Mesendoderm (in vitro differentiated cells): Measurements from ENCODE around the gene IFNLR1.

Experiments
- DNase-seq: peaks from one replicate; pipeline ENCODE4 v3.0.0; 2013
- H2AK5ac ChIP-seq: 2 replicates; pipeline ENCODE4 v1.6.1; 2013; ENCODE audit warnings: low read length, inconsistent platforms
- H2BK120ac ChIP-seq: 2 replicates; pipeline ENCODE4 v1.6.1; 2013; ENCODE audit warnings: low read depth, mild to moderate bottlenecking, low read length, moderate library complexity, mixed read lengths
- H2BK15ac ChIP-seq: replicated peaks from 2 replicates; pipeline ENCODE4 v1.6.1; 2013; ENCODE audit warnings: low read depth, mild to moderate bottlenecking, moderate library complexity
- H2BK5ac ChIP-seq: 2 replicates; pipeline ENCODE4 v1.6.1; 2013; ENCODE audit warnings: low read length, inconsistent platforms
- H3K18ac ChIP-seq: 2 replicates; pipeline ENCODE4 v1.6.1; 2013; ENCODE audit warnings: mild to moderate bottlenecking, low read length, mixed read lengths
- H3K23ac ChIP-seq: one replicate; pipeline ENCODE4 v1.6.1; 2013; ENCODE audit warnings: low read length
- H3K27ac ChIP-seq: 2 replicates; pipeline ENCODE4 v1.5.1; 2013; ENCODE audit warnings: low read depth, mild to moderate bottlenecking, inconsistent platforms, low read length, moderate library complexity
- H3K27me3 ChIP-seq: 2 replicates; pipeline ENCODE4 v1.6.1; 2013; ENCODE audit warnings: low read length, control low read depth, mild to moderate bottlenecking, inconsistent platforms; ENCODE audit not compliant: insufficient read depth, poor library complexity
- H3K36me3 ChIP-seq: 2 replicates; pipeline ENCODE4 v1.6.1; 2013; ENCODE audit warnings: low read length, inconsistent platforms; ENCODE audit not compliant: control insufficient read depth, insufficient read depth
- H3K4ac ChIP-seq: one replicate; pipeline ENCODE4 v1.6.1; 2013; ENCODE audit warnings: low read depth, mild to moderate bottlenecking, low read length, moderate library complexity
- H3K4me1 ChIP-seq: 2 replicates; pipeline ENCODE4 v1.6.1; 2013; ENCODE audit warnings: low read depth, low read length, inconsistent platforms; ENCODE audit not compliant: control insufficient read depth
- H3K4me2 ChIP-seq: 2 replicates; pipeline ENCODE4 v1.6.1; 2013; ENCODE audit warnings: low read length
- H3K4me3 ChIP-seq: 2 replicates; pipeline ENCODE4 v1.5.1; 2013; ENCODE audit warnings: mild to moderate bottlenecking, low read length
- H3K56ac ChIP-seq: one replicate; pipeline ENCODE4 v1.6.1; 2013; ENCODE audit warnings: low read length
- H3K79me1 ChIP-seq: 2 replicates; pipeline ENCODE4 v1.6.1; 2013; ENCODE audit warnings: low read length, inconsistent platforms
- H3K79me2 ChIP-seq: 2 replicates; pipeline ENCODE4 v1.6.1; 2013; ENCODE audit warnings: mild to moderate bottlenecking, low read length; ENCODE audit not compliant: control insufficient read depth, insufficient read depth
- H3K9ac ChIP-seq: 2 replicates; pipeline ENCODE4 v1.6.1; 2013; ENCODE audit warnings: low read length, inconsistent platforms
- H4K5ac ChIP-seq: one replicate; pipeline ENCODE4 v1.6.1; 2013; ENCODE audit warnings: low read length
- H4K8ac ChIP-seq: one replicate; pipeline ENCODE4 v1.6.1; 2013; ENCODE audit warnings: low read depth, mild to moderate bottlenecking, control low read depth, low read length, moderate library complexity
- WGBS: extraction: QIAGEN DNeasy Blood & Tissue Kit; methylation state at CpG from one replicate; pipeline ENCODE4 v1.1.7; 2013; ENCODE audit warnings: low lambda C conversion rate, missing lambda C conversion rate; ENCODE audit not compliant: insufficient coverage; ENCODE audit errors: extremely low coverage; 5-methylcytosine and 5-hydroxymethylcytosine counted together

IFNLR1 gene

DNA sequence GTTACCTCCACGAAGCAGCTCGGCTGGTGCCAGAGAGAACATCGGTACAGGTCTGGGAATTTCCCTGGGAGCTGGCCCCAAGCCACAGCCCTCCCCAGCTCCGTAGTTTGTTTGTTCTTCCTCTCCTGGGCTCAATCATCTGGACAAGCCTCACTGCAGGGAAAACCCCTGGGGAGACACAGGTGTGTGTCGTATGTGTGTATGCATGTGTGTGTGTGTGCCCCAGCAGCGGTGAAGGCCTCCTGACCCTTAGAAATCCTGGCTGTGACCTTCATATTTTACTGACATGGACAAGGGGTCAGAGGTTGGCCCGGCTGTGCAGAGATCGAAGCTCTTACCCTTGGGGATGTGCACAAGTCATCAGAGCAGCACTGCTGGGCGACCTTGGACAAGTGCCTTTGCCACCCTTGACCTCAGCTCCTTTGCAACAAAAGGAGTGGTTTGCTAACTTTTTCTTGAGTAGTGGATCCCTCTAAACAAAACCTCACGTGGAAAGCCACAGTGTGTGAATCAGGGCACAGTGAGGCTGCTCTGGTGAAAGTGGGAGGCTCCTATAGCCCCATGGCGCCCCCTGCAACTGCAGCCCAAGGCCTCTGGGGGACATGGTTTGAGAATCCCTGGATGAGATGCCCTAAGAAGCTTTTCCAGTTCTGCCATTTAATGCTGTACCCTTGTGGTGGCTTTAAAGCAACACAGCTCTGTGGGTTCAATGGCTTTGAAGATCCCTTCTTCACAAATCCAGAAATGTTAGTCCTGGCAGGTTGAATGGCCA is 31.9 kb downstream of the IFNLR1 start:
- H3K27me3 ChIP-seq: no peaks in the 10 kb centered on the region
- DNase-seq: peak; percentile 73
- no CpG with 5 or more reads among the region's 11 CpGs for WGBS

DNA sequence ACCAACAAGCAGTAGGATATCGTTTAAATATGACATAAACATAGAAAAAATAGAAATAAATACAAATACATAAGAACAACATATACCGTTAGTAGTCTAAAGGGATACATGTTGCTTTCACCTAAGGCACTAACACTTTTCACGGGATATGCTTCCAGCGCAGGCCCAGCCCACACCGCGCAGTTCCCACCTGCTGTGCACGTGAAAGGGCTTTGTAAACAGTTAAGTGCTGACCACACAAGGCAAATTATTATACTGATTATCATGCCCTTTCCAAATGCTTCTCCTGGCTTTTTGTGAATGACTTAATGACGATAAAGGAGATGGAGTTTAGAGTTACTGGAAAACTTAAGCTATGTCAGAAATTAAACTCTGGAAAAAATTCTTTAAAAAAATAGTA is 32.9 kb downstream of the IFNLR1 start:
- H3K18ac ChIP-seq: no peak overlapping the region
- no peak overlapping the region for H3K27ac ChIP-seq
- no peak overlapping the region for H2BK120ac ChIP-seq
- H3K79me1 ChIP-seq: no peaks in the 10 kb centered on the region
- H4K5ac ChIP-seq: no peak overlapping the region
- no CpG with 5 or more reads among the region's 8 CpGs for WGBS
- no peak overlapping the region for H2BK15ac ChIP-seq
- no peaks in the 10 kb centered on the region for H3K27me3 ChIP-seq
- no peak overlapping the region for H3K56ac ChIP-seq
- H3K4me1 ChIP-seq: peaks cover 9% of the 10 kb centered on the region
- no peak overlapping the region for H3K9ac ChIP-seq
- no peak overlapping the region for H3K4ac ChIP-seq
- peak; percentile 47 for DNase-seq
- H2BK5ac ChIP-seq: no peak overlapping the region
- H3K4me2 ChIP-seq: no peak overlapping the region
- H3K4me3 ChIP-seq: no peak overlapping the region
- no peaks in the 10 kb centered on the region for H3K79me2 ChIP-seq
- no peak overlapping the region for H2AK5ac ChIP-seq
- no peaks in the 10 kb centered on the region for H3K36me3 ChIP-seq
- H4K8ac ChIP-seq: no peak overlapping the region
- H3K23ac ChIP-seq: no peak overlapping the region

More for the DNA sequence above, 31.9 kb downstream of the IFNLR1 start:
- Histone ChIP-seq H3K4me1 (peaks cover 8% of the 10 kb centered on the region), H3K23ac (no peak overlapping the region), H2AK5ac (no peak overlapping the region), H2BK120ac (no peak overlapping the region), H3K4me3 (no peak overlapping the region), H4K5ac (no peak overlapping the region), H3K4me2 (no peak overlapping the region), H3K4ac (no peak overlapping the region), H4K8ac (no peak overlapping the region), H3K56ac (no peak overlapping the region), H3K18ac (no peak overlapping the region), H3K27ac (no peak overlapping the region), H3K79me2 (no peaks in the 10 kb centered on the region), H2BK5ac (no peak overlapping the region), H3K36me3 (no peaks in the 10 kb centered on the region), H3K9ac (no peak overlapping the region), H2BK15ac (no peak overlapping the region), H3K79me1 (no peaks in the 10 kb centered on the region)

DNA sequence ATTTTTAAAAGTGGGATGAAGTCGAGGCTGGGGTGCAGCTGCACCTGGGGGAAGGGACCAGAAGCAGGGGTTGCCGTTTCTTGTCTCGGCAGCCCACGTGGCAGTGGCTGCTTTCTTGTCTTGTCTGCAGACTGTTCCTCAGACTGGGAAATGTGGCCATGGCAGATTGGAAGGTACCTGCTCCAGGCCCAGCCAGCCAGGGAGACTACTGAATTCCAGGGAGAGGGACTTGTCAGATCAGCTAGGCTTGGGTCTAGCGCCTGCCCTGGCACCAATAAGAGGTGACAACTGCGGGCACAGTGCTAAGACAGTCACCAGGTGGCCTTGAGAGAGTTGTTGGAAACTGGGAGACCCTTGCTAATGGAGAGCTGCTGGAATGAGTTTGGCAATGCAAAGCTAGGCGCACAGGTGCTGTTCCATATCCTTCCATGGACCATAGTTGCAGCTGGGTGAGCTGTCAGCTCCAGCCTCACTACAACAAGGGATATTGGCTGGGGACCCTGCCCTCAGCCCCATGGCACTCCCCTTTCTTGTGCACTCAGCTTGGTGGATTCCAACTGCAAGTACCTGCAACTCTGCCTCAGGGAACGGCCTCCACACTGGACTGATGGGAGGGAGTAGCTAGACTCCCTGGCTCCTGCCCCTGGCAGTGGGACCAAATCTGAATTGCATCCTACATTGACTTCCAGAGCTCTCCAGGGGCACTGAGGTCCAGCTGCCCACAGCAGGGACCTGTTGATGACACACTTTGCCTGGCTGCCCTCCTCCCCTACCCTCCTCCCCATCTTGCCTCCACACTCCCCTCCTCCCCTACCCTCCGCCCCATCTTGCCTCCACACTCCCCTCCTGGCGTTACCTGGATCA is 34.2 kb downstream of the IFNLR1 start:
- Histone ChIP-seq H4K5ac (no peak overlapping the region), H2BK5ac (no peak overlapping the region), H3K9ac (no peak overlapping the region), H3K4me2 (no peak overlapping the region), H2BK15ac (no peak overlapping the region), H3K27ac (no peak overlapping the region), H3K4ac (peak overlapping the region; percentile 25), H3K56ac (peak overlapping the region; percentile 72), H3K36me3 (no peaks in the 10 kb centered on the region), H3K4me1 (peaks cover 9% of the 10 kb centered on the region), H3K79me2 (no peaks in the 10 kb centered on the region), H3K23ac (no peak overlapping the region), H2BK120ac (no peak overlapping the region), H3K4me3 (no peak overlapping the region), H3K18ac (no peak overlapping the region), H3K79me1 (no peaks in the 10 kb centered on the region), H2AK5ac (peak overlapping the region; percentile 11), H3K27me3 (no peaks in the 10 kb centered on the region), H4K8ac (no peak overlapping the region)
- peak; percentile 22 for DNase-seq
- no CpG with 5 or more reads among the region's 10 CpGs for WGBS

DNA sequence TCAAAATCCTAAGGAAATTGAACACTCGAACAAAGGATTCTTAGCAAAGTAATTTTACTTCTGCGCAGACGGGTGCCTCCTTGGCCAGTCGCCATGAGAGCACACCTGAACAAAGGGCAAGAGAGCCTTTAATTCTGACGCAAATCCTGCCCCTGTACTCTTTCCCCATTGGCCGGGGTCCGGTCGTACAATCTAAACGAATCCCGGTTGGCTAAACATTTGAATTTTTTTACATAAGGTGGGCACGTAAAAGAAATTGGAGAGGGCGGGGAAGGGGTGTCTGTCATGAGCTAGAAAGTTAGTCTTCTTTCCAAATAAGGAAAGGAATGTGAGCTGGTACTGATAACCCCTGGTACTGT is 35.9 kb downstream of the IFNLR1 start:
- no peak overlapping the region for H3K23ac ChIP-seq
- no peaks in the 10 kb centered on the region for H3K79me1 ChIP-seq
- H3K27ac ChIP-seq: peak overlapping the region; percentile 75
- H4K8ac ChIP-seq: no peak overlapping the region
- H3K4me1 ChIP-seq: peaks cover 9% of the 10 kb centered on the region
- H3K9ac ChIP-seq: peak overlapping the region; percentile 93
- H2BK120ac ChIP-seq: no peak overlapping the region
- H3K27me3 ChIP-seq: no peaks in the 10 kb centered on the region
- peak; percentile 98 for DNase-seq
- peak overlapping the region; percentile 96 for H3K4ac ChIP-seq
- no peak overlapping the region for H2BK5ac ChIP-seq
- peak overlapping the region; percentile 84 for H4K5ac ChIP-seq
- H3K36me3 ChIP-seq: no peaks in the 10 kb centered on the region
- H2AK5ac ChIP-seq: peak overlapping the region; percentile 66
- WGBS: no CpG with 5 or more reads among the region's 12 CpGs
- peak overlapping the region; percentile 94 for H3K56ac ChIP-seq
- no peaks in the 10 kb centered on the region for H3K79me2 ChIP-seq
- H3K4me2 ChIP-seq: peak overlapping the region; percentile 95
- no peak overlapping the region for H3K18ac ChIP-seq
- H2BK15ac ChIP-seq: no peak overlapping the region
- H3K4me3 ChIP-seq: no peak overlapping the region

DNA sequence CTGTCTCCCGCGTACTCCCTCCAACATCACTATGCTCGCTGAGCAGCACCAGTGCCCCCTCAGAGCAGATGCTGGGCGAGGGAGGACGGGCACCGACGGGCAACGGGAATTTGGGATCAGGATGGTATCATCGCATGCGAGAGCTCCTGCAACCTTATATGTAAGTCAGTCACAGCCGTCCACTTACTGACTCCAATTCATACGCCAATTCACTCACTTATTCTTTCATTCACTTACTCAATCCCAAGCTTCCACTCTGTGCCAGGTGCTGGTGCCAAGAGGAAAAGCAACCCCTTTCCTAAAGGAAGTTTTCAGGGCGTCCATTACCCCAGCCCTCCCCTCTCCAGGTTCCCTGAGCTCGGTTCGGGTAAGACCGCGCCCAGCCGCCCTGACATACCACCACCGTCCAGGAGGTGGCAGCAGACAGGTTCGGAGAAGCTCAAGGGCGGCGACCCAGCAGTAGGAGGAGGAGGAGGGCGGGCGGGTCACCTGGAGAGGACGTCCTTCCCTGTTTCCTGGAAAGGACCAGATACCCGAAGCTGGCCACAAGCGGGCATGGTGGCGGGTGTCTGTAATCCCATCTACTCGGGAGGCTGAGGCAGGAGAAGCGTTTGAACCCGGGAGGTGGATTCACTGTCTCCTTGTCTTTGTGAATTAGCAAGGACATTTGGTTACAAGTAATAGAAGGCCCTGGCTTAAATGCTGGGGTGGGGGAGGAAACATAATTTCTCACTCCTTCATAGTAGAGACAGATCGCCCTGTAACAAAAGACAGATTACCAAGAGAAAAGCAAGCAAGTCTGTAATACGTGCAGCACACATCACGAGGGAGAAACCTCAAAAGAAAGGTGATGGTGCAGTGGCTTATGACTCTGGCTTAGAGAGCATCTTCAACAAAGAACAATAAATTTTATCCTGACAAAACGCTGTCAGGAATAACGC is 36.6 kb downstream of the IFNLR1 start:
- H2BK15ac ChIP-seq: no peak overlapping the region
- no peaks in the 10 kb centered on the region for H3K79me2 ChIP-seq
- H3K27me3 ChIP-seq: no peaks in the 10 kb centered on the region
- peak overlapping the region; percentile 93 for H3K9ac ChIP-seq
- H2BK5ac ChIP-seq: peak overlapping the region; percentile 91
- no peak overlapping the region for H4K8ac ChIP-seq
- H4K5ac ChIP-seq: peak overlapping the region; percentile 84
- H3K27ac ChIP-seq: peak overlapping the region; percentile 75
- no peak overlapping the region for H3K23ac ChIP-seq
- H3K4ac ChIP-seq: peak overlapping the region; percentile 96
- peaks cover 9% of the 10 kb centered on the region for H3K4me1 ChIP-seq
- no CpG with 5 or more reads among the region's 36 CpGs for WGBS
- H3K4me2 ChIP-seq: peak overlapping the region; percentile 95
- H3K79me1 ChIP-seq: no peaks in the 10 kb centered on the region
- H3K18ac ChIP-seq: peak overlapping the region; percentile 89
- H3K4me3 ChIP-seq: no peak overlapping the region
- H3K56ac ChIP-seq: peak overlapping the region; percentile 94
- peak overlapping the region; percentile 40 for H2BK120ac ChIP-seq
- DNase-seq: peak; percentile 96
- peak overlapping the region; percentile 66 for H2AK5ac ChIP-seq
- H3K36me3 ChIP-seq: no peaks in the 10 kb centered on the region
